Peyer's patch (tissue), 4 donors: ENCODE measurements around the gene TMEM185A.

Experiments used
- CTCF ChIP-seq, 6 experiments: fragments of 450-650 bp in 4 of 6; fragments of 200-600 bp in 2 of 6; sonication (generic) in 1 of 6; IDR thresholded peaks; one replicate each; pipeline ENCODE4 v1.5.1; 2017 to 2019; ENCODE audit warnings: antibody characterized with exemption in 6 of 6, mild to moderate bottlenecking in 3 of 6, moderate library complexity in 1 of 6
- POLR2A ChIP-seq, 2 donors: fragments of 450-650 bp; IDR thresholded peaks; one replicate each; pipeline ENCODE4 v1.5.1; 2017; ENCODE audit warnings: antibody characterized with exemption in 2 of 2, mild to moderate bottlenecking in 2 of 2, moderate library complexity in 2 of 2

GRCh38 chrX:149629730-149630387 is 1.7 kb downstream of the TMEM185A start:
- TF ChIP-seq CTCF (IDR thresholded peaks at IDR 0.05), result no peak
- TF ChIP-seq POLR2A (IDR thresholded peaks at IDR 0.05), result no peak
